Astrocyte of the spinal cord (primary cell): ENCODE measurements around the gene SNX5.

Experiments
- DNase-seq: peaks from one replicate; pipeline ENCODE4 v3.0.0; 2011; ENCODE audit warnings: low read depth, low spot score
- H3K4me3 ChIP-seq: 2 replicates; pipeline ENCODE4 v1.5.1; 2011; ENCODE audit warnings: low read depth, mild to moderate bottlenecking, low read length, moderate library complexity
- CTCF ChIP-seq: IDR thresholded peaks from 2 replicates; pipeline ENCODE4 v1.5.1; 2012; ENCODE audit warnings: low read depth, mild to moderate bottlenecking, low read length, inconsistent platforms
- in situ Hi-C: cut with HindIII; loops from 2 replicates; pipeline ENCODE4 v1.10.0; 2017; ENCODE audit warnings: low sequenced_read_pairs

The SNX5 gene

GRCh38 chr20:17936761-17937732 is 31.5 kb downstream of the SNX5 start:
- DNase-seq: peak; percentile 89
- in situ Hi-C loops: no loop called here
- H3K4me3 ChIP-seq: no peak overlapping the region
- no peak for TF ChIP-seq CTCF

GRCh38 chr20:17936286-17936760 is 32.3 kb downstream of the SNX5 start:
- no peak overlapping the region for H3K4me3 ChIP-seq
- in situ Hi-C loops: no loop called here
- DNase-seq: peak; percentile 75
- no peak for TF ChIP-seq CTCF

- TF ChIP-seq CTCF: no peak
- H3K4me3 ChIP-seq: no peak overlapping the region
- in situ Hi-C loops: no loop called here
These were observed 32.8 kb downstream of the SNX5 start for GRCh38 chr20:17935761-17936160.

GRCh38 chr20:17935186-17935585 is 33.4 kb downstream of the SNX5 start:
- no peak for TF ChIP-seq CTCF
- DNase-seq: no peak
- no peak overlapping the region for H3K4me3 ChIP-seq
- in situ Hi-C loops: no loop called here

More at GRCh38 chr20:17935761-17936160, 32.8 kb downstream of the SNX5 start:
- no peak for DNase-seq

- DNase-seq: peak; percentile 93
- in situ Hi-C loops: no loop called here
These were observed 34.3 kb downstream of the SNX5 start for GRCh38 chr20:17934141-17934862.

More at GRCh38 chr20:17934141-17934862, 34.3 kb downstream of the SNX5 start:
- no peak for TF ChIP-seq CTCF
- no peak overlapping the region for H3K4me3 ChIP-seq
